GM12878 (cell line): ENCODE measurements around the gene IRX6.

Source experiments
- ATF2 ChIP-seq: IDR thresholded peaks from 2 replicates; pipeline ENCODE4 v1.6.1; 2012; ENCODE audit warnings: low read length, inconsistent platforms
- BMI1 ChIP-seq: fragments of 450-650 bp; IDR thresholded peaks from 2 replicates; pipeline ENCODE4 v1.6.1; 2016; ENCODE audit warnings: mild to moderate bottlenecking, moderate library complexity, borderline replicate concordance
- CTCF ChIP-seq, 3 experiments: IDR thresholded peaks in 2 of 3; conservative IDR thresholded peaks in 1 of 3; 2 replicates each; pipeline ENCODE4 v1.5.1; 2011; ENCODE audit warnings: low read depth in 3 of 3, low read length in 3 of 3, mild to moderate bottlenecking in 3 of 3, control low read depth in 2 of 3, moderate library complexity in 2 of 3, inconsistent platforms in 1 of 3, mixed read lengths in 1 of 3; ENCODE audit not compliant: control insufficient read depth in 2 of 3, insufficient read depth in 1 of 3; ENCODE audit errors: extremely low read depth in 1 of 3
- POLR2AphosphoS5 ChIP-seq: IDR thresholded peaks from 2 replicates; pipeline ENCODE4 v1.6.1; 2011; ENCODE audit warnings: mild to moderate bottlenecking, low read length, inconsistent platforms
- USF1 ChIP-seq: IDR thresholded peaks from 2 replicates; pipeline ENCODE4 v1.6.1; 2011; ENCODE audit warnings: borderline replicate concordance, low read depth, mild to moderate bottlenecking, moderate library complexity, mixed read lengths, low read length; ENCODE audit not compliant: insufficient read depth; ENCODE audit errors: extremely low read length

GRCh38 chr16:55378616-55379015 lies 54.6 kb downstream of the IRX6 start:
- TF ChIP-seq USF1 (no peak), CTCF (IDR thresholded peaks at IDR 0.05 in 2 of 3, conservative IDR thresholded peaks at IDR 0.05 in 1 of 3; ENCODE audit: control insufficient read depth in 2 of 3, extremely low read depth in 1 of 3, insufficient read depth in 1 of 3, low read depth in 3 of 3, low read length in 3 of 3) (no peak), POLR2AphosphoS5 (no peak), ATF2 (no peak), BMI1 (no peak)
